ENCODE results near the gene NFX1. TPM values are rescaled to one million over a fixed set of nuclear protein-coding genes. Genes with fewer than 3 reads are reported as not detected.
"Not testable (repeated sequence)": the region's sequence is repeated elsewhere in the genome, so short reads cannot be mapped to it uniquely, and the experiment has no call there.

Gene NFX1
- polyA plus RNA-seq, 3 donors, result 4.3 to 26.3 (median 8.1) TPM

GRCh38 chr9:33381231-33381791, 91.0 kb downstream of the NFX1 start:
- H3K79me2 ChIP-seq (ENCODE audit: insufficient read depth, low read length), result no peaks in the 10 kb centered on the region
- no peaks in the 10 kb centered on the region for H3K36me3 ChIP-seq (replicated peaks in 1 of 2; ENCODE audit: control insufficient read depth in 1 of 2, insufficient read depth in 2 of 2, low read length in 2 of 2)
- Mint-ChIP-seq H3K4me3 (no peak overlapping the region), H3K27ac (no peak overlapping the region), H3K27me3 (ENCODE audit: low read depth in 3 of 3) (peaks cover 0 to 3% (median 0%) of the 10 kb centered on the region in 3 donors), H3K36me3 (no peaks in the 10 kb centered on the region), H3K9me3 (peaks cover 0 to 2% (median 0%) of the 10 kb centered on the region in 7 donors), H3K4me1 (peaks cover 3% of the 10 kb centered on the region)
- WGBS (ENCODE audit: insufficient coverage), result 92% methylated on average over 3 of the region's 11 CpGs
- peaks cover 0 to 1% of the 10 kb centered on the region in 2 donors for H3K4me1 ChIP-seq (ENCODE audit: control insufficient read depth in 1 of 2, insufficient read depth in 2 of 2, low read length in 2 of 2)
- no peaks in the 10 kb centered on the region for H4K20me1 ChIP-seq (ENCODE audit: insufficient read depth, low read length)
- no peak for TF ChIP-seq CTCF (IDR thresholded peaks at IDR 0.05)
- H3K9ac ChIP-seq (ENCODE audit: insufficient read depth, low read length, poor library complexity, severe bottlenecking), result no peak overlapping the region
- H3K27ac ChIP-seq (ENCODE audit: low read depth in 1 of 2, low read length in 2 of 2), result no peak overlapping the region
- intact Hi-C loops (cut with micrococcal nuclease), result no loop called here
- H3K4me3 ChIP-seq (replicated peaks in 1 of 3; ENCODE audit: low read depth in 2 of 3, low read length in 3 of 3), result no peak overlapping the region
- no peaks in the 10 kb centered on the region for H3K27me3 ChIP-seq (ENCODE audit: control insufficient read depth in 2 of 2, insufficient read depth in 2 of 2, low read length in 2 of 2)
- no peak overlapping the region for H3K4me2 ChIP-seq (replicated peaks; ENCODE audit: extremely low read depth, low read length, poor library complexity, severe bottlenecking)
- no peak overlapping the region for H2AFZ ChIP-seq (ENCODE audit: insufficient read depth, low read depth, low read length, poor library complexity, severe bottlenecking)
- no peak for DNase-seq
- no peaks in the 10 kb centered on the region for H3K9me3 ChIP-seq (replicated peaks in 1 of 2; ENCODE audit: control insufficient read depth in 1 of 2, insufficient read depth in 1 of 2, low read length in 2 of 2)

GRCh38 chr9:33382397-33382796, 92.1 kb downstream of the NFX1 start:
- H3K4me1 Mint-ChIP-seq; H4K20me1 ChIP-seq (ENCODE audit: insufficient read depth, low read length); DNase-seq; H3K9me3 Mint-ChIP-seq; H3K27me3 Mint-ChIP-seq (ENCODE audit: low read depth in 3 of 3); H3K4me2 ChIP-seq (replicated peaks; ENCODE audit: extremely low read depth, low read length, poor library complexity, severe bottlenecking); H3K27me3 ChIP-seq (ENCODE audit: control insufficient read depth in 2 of 2, insufficient read depth in 2 of 2, low read length in 2 of 2); H3K9me3 ChIP-seq (replicated peaks in 1 of 2; ENCODE audit: control insufficient read depth in 1 of 2, insufficient read depth in 1 of 2, low read length in 2 of 2); intact Hi-C loops (cut with micrococcal nuclease); H3K36me3 ChIP-seq (replicated peaks in 1 of 2; ENCODE audit: control insufficient read depth in 1 of 2, insufficient read depth in 2 of 2, low read length in 2 of 2); H2AFZ ChIP-seq (ENCODE audit: insufficient read depth, low read depth, low read length, poor library complexity, severe bottlenecking); H3K36me3 Mint-ChIP-seq; H3K9ac ChIP-seq (ENCODE audit: insufficient read depth, low read length, poor library complexity, severe bottlenecking); H3K27ac Mint-ChIP-seq; H3K4me1 ChIP-seq (ENCODE audit: control insufficient read depth in 1 of 2, insufficient read depth in 2 of 2, low read length in 2 of 2); H3K4me3 ChIP-seq (replicated peaks in 1 of 3; ENCODE audit: low read depth in 2 of 3, low read length in 3 of 3); H3K79me2 ChIP-seq (ENCODE audit: insufficient read depth, low read length); H3K27ac ChIP-seq (ENCODE audit: low read depth in 1 of 2, low read length in 2 of 2); H3K4me3 Mint-ChIP-seq: not testable (repeated sequence)
- 100% methylated on average over 2 of the region's 10 CpGs for WGBS (ENCODE audit: insufficient coverage)

GRCh38 chr9:33383396-33383795, 93.1 kb downstream of the NFX1 start:
- intact Hi-C loops (cut with micrococcal nuclease); H3K4me2 ChIP-seq (replicated peaks; ENCODE audit: extremely low read depth, low read length, poor library complexity, severe bottlenecking); H3K9ac ChIP-seq (ENCODE audit: insufficient read depth, low read length, poor library complexity, severe bottlenecking); H3K36me3 ChIP-seq (replicated peaks in 1 of 2; ENCODE audit: control insufficient read depth in 1 of 2, insufficient read depth in 2 of 2, low read length in 2 of 2); H3K36me3 Mint-ChIP-seq; H3K4me1 Mint-ChIP-seq; H3K4me3 Mint-ChIP-seq; H3K9me3 Mint-ChIP-seq; H4K20me1 ChIP-seq (ENCODE audit: insufficient read depth, low read length); H3K9me3 ChIP-seq (replicated peaks in 1 of 2; ENCODE audit: control insufficient read depth in 1 of 2, insufficient read depth in 1 of 2, low read length in 2 of 2); H2AFZ ChIP-seq (ENCODE audit: insufficient read depth, low read depth, low read length, poor library complexity, severe bottlenecking); H3K4me3 ChIP-seq (replicated peaks in 1 of 3; ENCODE audit: low read depth in 2 of 3, low read length in 3 of 3); H3K79me2 ChIP-seq (ENCODE audit: insufficient read depth, low read length); DNase-seq; H3K27me3 Mint-ChIP-seq (ENCODE audit: low read depth in 3 of 3); H3K27ac ChIP-seq (ENCODE audit: low read depth in 1 of 2, low read length in 2 of 2); H3K4me1 ChIP-seq (ENCODE audit: control insufficient read depth in 1 of 2, insufficient read depth in 2 of 2, low read length in 2 of 2); H3K27me3 ChIP-seq (ENCODE audit: control insufficient read depth in 2 of 2, insufficient read depth in 2 of 2, low read length in 2 of 2): not testable (repeated sequence)
- peak overlapping the region in 1 of 7 donors; percentile 43 for H3K27ac Mint-ChIP-seq
- 98% methylated on average over 11 of the region's 11 CpGs for WGBS (ENCODE audit: insufficient coverage)

GRCh38 chr9:33385536-33385935, 95.2 kb downstream of the NFX1 start:
- H3K9ac ChIP-seq (ENCODE audit: insufficient read depth, low read length, poor library complexity, severe bottlenecking); H3K27me3 ChIP-seq (ENCODE audit: control insufficient read depth in 2 of 2, insufficient read depth in 2 of 2, low read length in 2 of 2); H3K27ac Mint-ChIP-seq; H2AFZ ChIP-seq (ENCODE audit: insufficient read depth, low read depth, low read length, poor library complexity, severe bottlenecking); DNase-seq; intact Hi-C loops (cut with micrococcal nuclease); H3K36me3 ChIP-seq (replicated peaks in 1 of 2; ENCODE audit: control insufficient read depth in 1 of 2, insufficient read depth in 2 of 2, low read length in 2 of 2); H4K20me1 ChIP-seq (ENCODE audit: insufficient read depth, low read length); H3K27me3 Mint-ChIP-seq (ENCODE audit: low read depth in 3 of 3); H3K4me3 Mint-ChIP-seq; H3K4me2 ChIP-seq (replicated peaks; ENCODE audit: extremely low read depth, low read length, poor library complexity, severe bottlenecking); H3K36me3 Mint-ChIP-seq; H3K27ac ChIP-seq (ENCODE audit: low read depth in 1 of 2, low read length in 2 of 2); H3K4me1 ChIP-seq (ENCODE audit: control insufficient read depth in 1 of 2, insufficient read depth in 2 of 2, low read length in 2 of 2); H3K79me2 ChIP-seq (ENCODE audit: insufficient read depth, low read length); H3K4me1 Mint-ChIP-seq; H3K9me3 Mint-ChIP-seq; H3K4me3 ChIP-seq (replicated peaks in 1 of 3; ENCODE audit: low read depth in 2 of 3, low read length in 3 of 3); H3K9me3 ChIP-seq (replicated peaks in 1 of 2; ENCODE audit: control insufficient read depth in 1 of 2, insufficient read depth in 1 of 2, low read length in 2 of 2): not testable (repeated sequence)
- 96% methylated on average over 10 of the region's 11 CpGs for WGBS (ENCODE audit: insufficient coverage)

Data from CD14-positive monocyte (primary cell).